Colonic mucosa (tissue), 4 donors: Measurements from ENCODE around the gene HOMER1. TPM values are rescaled to one million over a fixed set of nuclear protein-coding genes. Genes with fewer than 3 reads are reported as not detected.

Experiments
- DNase-seq: peaks from one replicate; pipeline ENCODE4 v3.0.0-alpha.2; 2020
- H3K27ac ChIP-seq: fragments of 200-600 bp; one replicate; pipeline ENCODE4 v1.8.0; 2021
- H3K27me3 ChIP-seq: fragments of 200-600 bp; one replicate; pipeline ENCODE4 v1.8.0; 2021
- H3K36me3 ChIP-seq: fragments of 200-600 bp; one replicate; pipeline ENCODE4 v1.8.0; 2021
- H3K4me1 ChIP-seq: fragments of 200-600 bp; one replicate; pipeline ENCODE4 v1.8.0; 2021; ENCODE audit warnings: mild to moderate bottlenecking
- H3K4me3 ChIP-seq: fragments of 200-600 bp; one replicate; pipeline ENCODE4 v1.8.0; 2021
- H3K9ac ChIP-seq, 2 donors: one replicate each; pipeline ENCODE4 v1.7.0; 2013; ENCODE audit warnings: control low read depth in 2 of 2, low read depth in 2 of 2, low read length in 2 of 2
- H3K9me3 ChIP-seq: fragments of 200-600 bp; one replicate; pipeline ENCODE4 v1.8.0; 2021
- intact Hi-C: fragments of 100-400 bp; cut with DNase I; formaldehyde crosslinking; loops from one replicate; pipeline ENCODE4 v1.14.1; 2022
- total RNA-seq, 2 donors: library from RNA; stranded (reverse); fragmentation: NEBNext Ultra II Directional in 1 of 2; extraction: Animal tissue kit (Norgen Biotek cat#: 25700) in 1 of 2; gene quantifications; one replicate each; pipeline ENCODE4 v1.2.1, GENCODE V29; 2021
- TF ChIP-seq, protein P1 (sequence below): fragments of 200-600 bp; IDR thresholded peaks from one replicate; pipeline ENCODE4 v1.8.0; 2022; ENCODE audit warnings: antibody characterized with exemption, mild to moderate bottlenecking
- donor health status: healthy.
- donor health status: DM: no; HTN: no; CAD: no.
- donor health status: DM: no; HTN: no; CAD: no.

HOMER1 gene
- total RNA-seq, 2 donors from 2014 or later = 0.99 to 2.3 TPM

GRCh38 chr5:79512471-79513307 lies 1.2 kb downstream of the HOMER1 start:
- no peak overlapping the region for H3K27ac ChIP-seq
- H3K4me3 ChIP-seq = peak overlapping the region; percentile 70
- H3K4me1 ChIP-seq = no peaks in the 10 kb centered on the region
- peaks cover 18% of the 10 kb centered on the region for H3K27me3 ChIP-seq
- no peaks in the 10 kb centered on the region for H3K9me3 ChIP-seq
- DNase-seq = no peak
- intact Hi-C loops = no loop called here
- peak overlapping the region; percentile 32 to 96 for H3K9ac ChIP-seq
- H3K36me3 ChIP-seq = no peaks in the 10 kb centered on the region
- TF ChIP-seq, protein P1, sequence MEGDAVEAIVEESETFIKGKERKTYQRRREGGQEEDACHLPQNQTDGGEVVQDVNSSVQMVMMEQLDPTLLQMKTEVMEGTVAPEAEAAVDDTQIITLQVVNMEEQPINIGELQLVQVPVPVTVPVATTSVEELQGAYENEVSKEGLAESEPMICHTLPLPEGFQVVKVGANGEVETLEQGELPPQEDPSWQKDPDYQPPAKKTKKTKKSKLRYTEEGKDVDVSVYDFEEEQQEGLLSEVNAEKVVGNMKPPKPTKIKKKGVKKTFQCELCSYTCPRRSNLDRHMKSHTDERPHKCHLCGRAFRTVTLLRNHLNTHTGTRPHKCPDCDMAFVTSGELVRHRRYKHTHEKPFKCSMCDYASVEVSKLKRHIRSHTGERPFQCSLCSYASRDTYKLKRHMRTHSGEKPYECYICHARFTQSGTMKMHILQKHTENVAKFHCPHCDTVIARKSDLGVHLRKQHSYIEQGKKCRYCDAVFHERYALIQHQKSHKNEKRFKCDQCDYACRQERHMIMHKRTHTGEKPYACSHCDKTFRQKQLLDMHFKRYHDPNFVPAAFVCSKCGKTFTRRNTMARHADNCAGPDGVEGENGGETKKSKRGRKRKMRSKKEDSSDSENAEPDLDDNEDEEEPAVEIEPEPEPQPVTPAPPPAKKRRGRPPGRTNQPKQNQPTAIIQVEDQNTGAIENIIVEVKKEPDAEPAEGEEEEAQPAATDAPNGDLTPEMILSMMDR = no peak

GRCh38 chr5:79512049-79512448 lies 1.9 kb downstream of the HOMER1 start:
- Histone ChIP-seq H3K27ac (no peak overlapping the region), H3K27me3 (peaks cover 18% of the 10 kb centered on the region), H3K36me3 (no peaks in the 10 kb centered on the region), H3K4me3 (no peak overlapping the region), H3K9ac (no peak overlapping the region), H3K4me1 (no peaks in the 10 kb centered on the region), H3K9me3 (no peaks in the 10 kb centered on the region)
- TF ChIP-seq, protein P1 = no peak
- DNase-seq = no peak
- intact Hi-C loops = no loop called here

DNA sequence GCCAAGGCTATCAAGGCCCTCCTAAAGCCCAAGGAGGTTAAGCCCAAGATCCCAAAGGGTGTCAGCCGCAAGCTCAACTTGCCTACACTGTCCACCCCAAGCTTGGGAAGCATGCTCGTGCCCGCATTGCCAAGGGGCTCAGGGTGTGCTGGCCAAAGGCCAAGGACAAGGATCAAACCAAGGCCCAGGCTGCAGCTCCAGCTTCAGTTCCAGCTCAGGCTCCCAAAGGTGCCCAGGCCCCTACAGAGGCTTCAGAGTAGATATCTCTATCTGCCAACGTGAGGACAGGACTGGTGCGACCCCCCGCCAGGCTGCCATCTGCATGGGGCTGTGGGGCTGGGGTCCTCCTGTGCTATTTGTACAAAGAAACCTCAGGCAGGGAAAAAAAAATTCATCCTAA lies 3.3 kb downstream of the HOMER1 start:
- H3K4me3 ChIP-seq = no peak overlapping the region
- H3K9me3 ChIP-seq = no peaks in the 10 kb centered on the region
- no peaks in the 10 kb centered on the region for H3K4me1 ChIP-seq
- H3K27me3 ChIP-seq = peaks cover 18% of the 10 kb centered on the region
- H3K36me3 ChIP-seq = no peaks in the 10 kb centered on the region
- TF ChIP-seq, protein P1 = no peak
- intact Hi-C loops = no loop called here
- H3K27ac ChIP-seq = no peak overlapping the region
- no peak overlapping the region for H3K9ac ChIP-seq
- DNase-seq = no peak

DNA sequence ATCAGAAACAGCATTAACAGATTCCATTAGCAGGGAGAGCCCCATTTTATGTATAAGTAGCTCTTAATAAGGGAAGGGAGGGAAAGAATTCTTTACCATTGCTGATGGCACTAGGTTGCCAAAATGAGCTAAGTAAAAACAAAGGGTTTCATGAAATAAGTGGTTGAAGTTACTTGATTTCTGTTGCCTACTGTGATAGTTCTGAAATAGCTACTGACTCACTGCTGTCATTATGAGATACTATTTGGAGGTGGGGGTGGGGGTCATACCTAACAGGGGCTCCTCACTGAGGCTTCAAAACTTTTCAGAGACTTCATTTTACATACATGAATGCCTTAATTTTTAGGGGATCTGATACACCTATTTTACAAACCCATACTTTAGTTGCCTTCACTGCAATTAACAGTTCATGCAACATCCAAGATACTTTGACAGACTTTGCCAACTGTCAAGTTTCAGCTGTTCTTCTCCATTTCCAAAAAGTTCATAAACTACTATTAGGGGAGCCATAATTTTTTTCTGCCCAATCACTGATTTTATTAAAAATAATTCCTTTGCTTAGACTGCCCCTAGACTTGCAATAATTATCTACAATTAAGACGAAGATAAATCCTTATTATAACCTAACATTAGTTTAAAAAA lies 4.6 kb downstream of the HOMER1 start:
- Histone ChIP-seq H3K4me1 (no peaks in the 10 kb centered on the region), H3K9ac (no peak overlapping the region), H3K27me3 (peaks cover 18% of the 10 kb centered on the region), H3K4me3 (no peak overlapping the region), H3K27ac (no peak overlapping the region), H3K36me3 (no peaks in the 10 kb centered on the region), H3K9me3 (no peaks in the 10 kb centered on the region)
- intact Hi-C loops = no loop called here
- TF ChIP-seq, protein P1 = no peak
- no peak for DNase-seq

- no peak overlapping the region for H3K4me3 ChIP-seq
- H3K27me3 ChIP-seq = peaks cover 18% of the 10 kb centered on the region
- H3K27ac ChIP-seq = no peak overlapping the region
- H3K36me3 ChIP-seq = no peaks in the 10 kb centered on the region
- no peak overlapping the region for H3K9ac ChIP-seq
- H3K9me3 ChIP-seq = no peaks in the 10 kb centered on the region
- H3K4me1 ChIP-seq = no peaks in the 10 kb centered on the region
- intact Hi-C loops = no loop called here
- TF ChIP-seq, protein P1 = no peak
- no peak for DNase-seq
Measured at GRCh38 chr5:79508794-79509193, 5.1 kb downstream of the HOMER1 start.
